LNCAP (cell line): Measurements from ENCODE around the gene SGPL1.

ENCODE experiments used
- TF ChIP-seq, protein P1 (sequence below): fragments of 450-650 bp; IDR thresholded peaks from 2 replicates; pipeline ENCODE4 v1.5.1; 2017; ENCODE audit warnings: mild to moderate bottlenecking

Gene SGPL1

DNA sequence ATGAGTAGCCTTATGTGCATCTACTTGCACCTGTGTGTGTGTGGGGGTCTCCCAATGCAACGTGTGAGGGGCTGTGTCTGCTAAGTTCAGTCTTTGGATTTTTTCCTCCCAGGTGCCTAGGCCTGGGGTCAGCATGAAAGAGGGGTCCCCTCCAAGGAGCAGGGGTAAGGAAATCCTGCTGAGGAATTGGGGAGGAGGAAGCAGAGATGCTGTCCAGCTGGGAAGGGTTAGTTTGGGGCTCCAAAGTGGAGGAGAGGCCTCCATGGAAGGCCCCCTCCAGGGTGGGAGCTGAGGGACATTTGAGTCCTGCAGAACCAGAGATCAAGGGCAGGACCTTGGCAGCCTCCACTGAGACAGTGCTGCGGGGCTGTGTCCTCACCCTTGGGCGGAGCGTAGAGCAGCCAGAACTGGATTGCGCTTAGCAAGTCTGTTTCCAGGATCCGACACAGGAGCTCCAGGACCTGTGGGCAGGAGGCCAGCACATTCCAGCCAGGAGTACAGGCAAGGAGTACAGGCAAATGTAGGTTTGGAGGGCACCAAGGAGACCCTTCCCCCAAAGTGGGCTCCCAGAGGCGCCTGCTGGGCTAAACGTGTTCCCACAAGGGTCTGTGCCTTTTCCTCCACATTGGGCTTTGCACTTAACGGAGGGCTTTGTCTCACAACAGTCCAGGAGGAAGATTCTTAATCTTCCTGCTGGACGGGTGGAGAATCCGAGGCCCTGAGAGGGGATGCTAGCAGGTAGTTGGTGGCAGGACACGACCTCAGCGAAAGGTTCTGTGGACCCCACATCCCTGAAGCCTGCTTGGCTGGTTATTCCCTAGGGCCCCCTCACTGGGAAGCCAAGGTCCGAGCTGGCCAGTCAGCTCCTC is 40.7 kb upstream of the SGPL1 start:
- TF ChIP-seq, protein P1, sequence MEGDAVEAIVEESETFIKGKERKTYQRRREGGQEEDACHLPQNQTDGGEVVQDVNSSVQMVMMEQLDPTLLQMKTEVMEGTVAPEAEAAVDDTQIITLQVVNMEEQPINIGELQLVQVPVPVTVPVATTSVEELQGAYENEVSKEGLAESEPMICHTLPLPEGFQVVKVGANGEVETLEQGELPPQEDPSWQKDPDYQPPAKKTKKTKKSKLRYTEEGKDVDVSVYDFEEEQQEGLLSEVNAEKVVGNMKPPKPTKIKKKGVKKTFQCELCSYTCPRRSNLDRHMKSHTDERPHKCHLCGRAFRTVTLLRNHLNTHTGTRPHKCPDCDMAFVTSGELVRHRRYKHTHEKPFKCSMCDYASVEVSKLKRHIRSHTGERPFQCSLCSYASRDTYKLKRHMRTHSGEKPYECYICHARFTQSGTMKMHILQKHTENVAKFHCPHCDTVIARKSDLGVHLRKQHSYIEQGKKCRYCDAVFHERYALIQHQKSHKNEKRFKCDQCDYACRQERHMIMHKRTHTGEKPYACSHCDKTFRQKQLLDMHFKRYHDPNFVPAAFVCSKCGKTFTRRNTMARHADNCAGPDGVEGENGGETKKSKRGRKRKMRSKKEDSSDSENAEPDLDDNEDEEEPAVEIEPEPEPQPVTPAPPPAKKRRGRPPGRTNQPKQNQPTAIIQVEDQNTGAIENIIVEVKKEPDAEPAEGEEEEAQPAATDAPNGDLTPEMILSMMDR: no peak

DNA sequence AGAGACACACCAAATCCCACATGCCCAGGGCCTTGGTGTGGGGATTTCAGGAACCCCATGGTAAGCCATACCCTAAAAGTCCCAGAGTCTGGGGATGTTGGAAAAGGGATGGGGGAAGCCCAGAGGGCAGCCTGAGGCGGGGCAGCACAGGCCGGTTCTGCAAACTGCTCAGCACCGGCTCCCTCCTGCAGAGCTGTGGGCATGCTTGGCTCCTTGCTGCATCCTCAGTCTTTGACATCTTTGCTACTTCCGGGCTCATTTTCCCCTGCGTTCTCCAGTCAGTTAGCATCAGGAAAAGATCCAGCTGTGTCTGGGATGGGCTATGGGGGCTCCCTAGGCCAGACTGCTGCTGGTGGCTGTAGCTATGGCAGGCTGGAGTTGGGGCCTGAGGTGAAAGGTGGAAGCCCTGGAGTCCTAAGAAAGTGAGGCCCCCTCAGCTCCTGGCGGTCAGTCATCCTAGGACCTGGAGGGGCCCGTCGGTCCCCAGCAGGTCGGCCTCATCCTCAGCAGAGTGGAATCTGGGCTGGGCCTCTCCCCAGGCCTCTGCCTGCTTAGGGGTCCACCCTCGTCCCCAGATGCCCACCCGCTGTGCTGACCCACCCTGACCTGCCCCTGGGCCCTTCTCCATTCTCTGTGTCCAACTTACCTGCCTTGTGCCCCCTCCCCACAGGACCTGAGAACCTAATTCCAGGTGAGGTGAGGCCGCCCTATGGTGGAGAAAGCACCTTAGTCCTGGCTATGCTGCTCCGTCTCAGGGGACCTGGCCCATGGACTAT is 39.9 kb upstream of the SGPL1 start:
- TF ChIP-seq, protein P1: no peak

DNA sequence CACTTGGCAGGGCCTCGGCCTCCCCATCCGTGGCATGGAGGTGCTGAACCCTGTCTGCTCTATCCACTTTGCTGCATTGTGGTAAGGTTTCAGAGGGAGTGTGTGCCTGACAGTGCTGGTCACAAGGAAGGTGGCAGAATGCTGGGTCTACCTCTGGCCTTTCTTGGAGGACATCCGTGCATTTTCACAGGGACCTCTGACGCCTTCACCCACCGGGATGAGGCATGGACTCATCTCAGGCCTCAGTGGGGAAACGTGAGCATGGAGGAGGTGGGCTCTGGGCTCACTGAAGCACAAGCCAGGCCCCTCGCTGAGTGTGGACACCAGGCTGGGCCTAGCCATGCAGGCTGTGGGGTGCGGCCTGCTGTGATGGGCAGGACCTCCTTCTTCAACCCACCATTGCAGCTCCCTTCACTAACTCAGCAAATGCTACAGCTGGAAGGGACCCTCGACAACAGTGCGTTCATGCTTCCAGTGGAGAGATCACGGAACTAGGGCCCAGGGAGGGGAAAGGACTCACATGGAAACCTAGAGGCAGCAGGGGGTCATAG is 39.2 kb upstream of the SGPL1 start:
- TF ChIP-seq, protein P1: no peak

DNA sequence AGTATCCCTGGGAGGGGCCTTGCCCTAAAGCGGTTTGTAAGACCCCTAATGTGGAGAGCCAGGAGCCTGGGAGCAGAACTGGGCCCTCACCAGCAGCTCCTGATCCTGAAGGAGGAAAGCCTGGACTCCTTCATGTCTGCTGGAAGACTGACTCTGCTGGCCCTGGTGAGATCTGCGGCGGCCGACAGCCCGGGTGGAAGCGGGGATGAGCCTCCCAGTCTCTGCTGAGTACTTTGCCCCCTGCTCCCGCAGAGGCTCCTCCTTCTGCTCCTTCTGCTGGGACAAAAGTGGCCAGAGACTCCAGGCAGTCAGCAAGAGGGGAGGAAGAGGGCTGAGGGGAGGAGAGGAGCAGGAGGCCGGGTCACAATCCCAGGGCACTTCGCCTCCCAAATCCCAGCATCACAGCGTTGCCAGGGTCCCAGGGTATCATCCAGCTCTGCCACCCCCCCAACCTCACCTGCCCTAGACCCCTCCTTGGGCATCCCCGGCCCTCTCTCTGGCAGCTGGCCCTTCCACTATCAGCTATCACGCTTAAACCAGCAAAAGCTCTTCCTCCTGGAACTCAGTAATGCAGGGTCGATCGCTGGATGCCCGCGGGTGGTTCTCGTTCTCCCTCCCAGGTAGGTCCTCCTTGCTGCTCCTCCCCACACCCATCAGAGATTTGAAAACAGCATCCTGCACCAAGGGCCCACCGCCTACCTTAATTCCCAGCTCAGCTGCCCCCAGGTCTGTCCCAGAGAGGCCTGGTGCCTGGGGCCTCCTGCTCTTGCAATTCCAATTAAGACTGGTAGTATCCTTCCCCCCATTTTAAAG is 38.5 kb upstream of the SGPL1 start:
- TF ChIP-seq, protein P1: no peak

DNA sequence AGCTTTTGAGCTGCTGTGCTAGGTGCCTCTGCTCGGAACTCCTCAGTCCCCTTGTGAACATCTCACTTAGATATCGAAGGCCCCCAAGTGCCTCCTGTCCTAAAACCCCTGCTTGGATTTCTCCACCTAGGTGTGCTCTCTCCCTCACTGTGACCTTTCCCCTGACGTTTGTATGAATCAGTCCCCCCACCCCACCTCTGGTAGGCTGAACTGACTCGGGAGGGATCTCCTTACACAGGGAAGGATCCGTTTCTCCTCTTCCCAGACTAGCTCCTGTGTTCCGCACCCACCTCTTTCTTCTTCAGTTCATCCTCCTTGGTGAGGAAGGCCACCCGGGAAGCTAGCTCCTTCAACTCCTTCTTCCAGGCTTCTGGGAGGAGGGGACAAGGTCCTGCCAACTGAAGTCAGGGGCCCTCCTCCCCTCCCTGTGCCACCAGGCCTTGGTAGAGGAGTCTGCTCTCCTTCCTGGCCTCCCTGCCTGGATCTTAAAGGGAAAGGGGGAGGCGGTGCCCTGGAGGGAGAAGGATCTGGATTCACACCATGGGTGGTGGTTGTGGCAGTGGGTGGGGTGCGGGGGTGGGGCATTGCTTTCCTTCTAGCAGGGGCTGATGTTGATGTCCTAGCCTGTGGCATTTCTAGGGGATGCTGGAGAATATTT is 37.4 kb upstream of the SGPL1 start:
- TF ChIP-seq, protein P1: no peak

DNA sequence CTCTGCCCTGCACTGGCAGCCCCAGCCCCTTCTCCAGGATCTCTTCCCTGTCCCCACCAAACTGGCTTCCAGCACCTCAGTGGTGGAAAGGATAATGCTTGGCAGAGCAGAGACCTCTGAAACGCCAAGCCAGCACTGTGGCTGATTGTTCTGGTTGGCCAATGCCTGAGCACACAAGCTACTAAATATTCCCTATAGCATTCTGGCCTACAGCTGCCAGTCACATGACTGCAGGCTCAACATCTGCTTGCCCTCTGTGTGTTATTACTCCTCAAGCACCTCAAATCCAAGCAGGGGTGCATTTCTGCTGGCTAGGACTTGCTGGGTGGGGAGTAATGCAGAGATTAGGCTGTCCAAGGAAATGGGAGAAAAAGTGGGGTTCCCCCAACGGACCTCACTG is 36.7 kb upstream of the SGPL1 start:
- TF ChIP-seq, protein P1: no peak
